Measurements from ENCODE around the gene PKD2L2.

GRCh38 chr5:137896560-137896959 lies 7.3 kb downstream of the PKD2L2 start:
- TF ChIP-seq, protein P1, sequence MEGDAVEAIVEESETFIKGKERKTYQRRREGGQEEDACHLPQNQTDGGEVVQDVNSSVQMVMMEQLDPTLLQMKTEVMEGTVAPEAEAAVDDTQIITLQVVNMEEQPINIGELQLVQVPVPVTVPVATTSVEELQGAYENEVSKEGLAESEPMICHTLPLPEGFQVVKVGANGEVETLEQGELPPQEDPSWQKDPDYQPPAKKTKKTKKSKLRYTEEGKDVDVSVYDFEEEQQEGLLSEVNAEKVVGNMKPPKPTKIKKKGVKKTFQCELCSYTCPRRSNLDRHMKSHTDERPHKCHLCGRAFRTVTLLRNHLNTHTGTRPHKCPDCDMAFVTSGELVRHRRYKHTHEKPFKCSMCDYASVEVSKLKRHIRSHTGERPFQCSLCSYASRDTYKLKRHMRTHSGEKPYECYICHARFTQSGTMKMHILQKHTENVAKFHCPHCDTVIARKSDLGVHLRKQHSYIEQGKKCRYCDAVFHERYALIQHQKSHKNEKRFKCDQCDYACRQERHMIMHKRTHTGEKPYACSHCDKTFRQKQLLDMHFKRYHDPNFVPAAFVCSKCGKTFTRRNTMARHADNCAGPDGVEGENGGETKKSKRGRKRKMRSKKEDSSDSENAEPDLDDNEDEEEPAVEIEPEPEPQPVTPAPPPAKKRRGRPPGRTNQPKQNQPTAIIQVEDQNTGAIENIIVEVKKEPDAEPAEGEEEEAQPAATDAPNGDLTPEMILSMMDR (IDR thresholded peaks at IDR 0.05; ENCODE audit: borderline replicate concordance, extremely low read depth, low read length, poor library complexity, severe bottlenecking): no peak
- TF ChIP-seq EZH2 (IDR thresholded peaks at IDR 0.05; ENCODE audit: borderline replicate concordance, low read depth, low read length, severe bottlenecking): no peak
